ENCODE results near the gene CSTF2T. TPM values are rescaled to one million over a fixed set of nuclear protein-coding genes. Genes with fewer than 3 reads are reported as not detected.

CSTF2T gene
- total RNA-seq, 1 experiment from 2014 or later = 22.2 TPM

DNA sequence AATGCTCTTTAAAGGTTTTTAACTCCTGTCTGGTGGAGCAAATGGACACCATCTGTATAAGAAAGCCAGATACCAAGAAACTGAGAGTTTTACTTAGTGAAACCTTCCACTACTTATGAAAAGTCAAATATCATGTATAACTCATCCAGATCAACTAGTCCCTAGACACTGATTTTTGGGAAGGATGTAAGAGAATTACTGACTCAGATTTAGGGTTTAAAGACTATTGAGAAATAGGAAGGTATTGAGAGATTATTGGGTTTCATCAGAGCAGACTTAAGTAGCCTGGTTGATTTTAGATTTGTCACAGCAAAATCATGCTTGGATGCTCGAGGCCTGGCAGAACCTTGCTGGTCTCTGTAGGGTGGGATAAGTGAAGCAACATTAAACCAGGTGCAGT, 3.1 kb downstream of the CSTF2T start:
- TF ChIP-seq, protein P1, sequence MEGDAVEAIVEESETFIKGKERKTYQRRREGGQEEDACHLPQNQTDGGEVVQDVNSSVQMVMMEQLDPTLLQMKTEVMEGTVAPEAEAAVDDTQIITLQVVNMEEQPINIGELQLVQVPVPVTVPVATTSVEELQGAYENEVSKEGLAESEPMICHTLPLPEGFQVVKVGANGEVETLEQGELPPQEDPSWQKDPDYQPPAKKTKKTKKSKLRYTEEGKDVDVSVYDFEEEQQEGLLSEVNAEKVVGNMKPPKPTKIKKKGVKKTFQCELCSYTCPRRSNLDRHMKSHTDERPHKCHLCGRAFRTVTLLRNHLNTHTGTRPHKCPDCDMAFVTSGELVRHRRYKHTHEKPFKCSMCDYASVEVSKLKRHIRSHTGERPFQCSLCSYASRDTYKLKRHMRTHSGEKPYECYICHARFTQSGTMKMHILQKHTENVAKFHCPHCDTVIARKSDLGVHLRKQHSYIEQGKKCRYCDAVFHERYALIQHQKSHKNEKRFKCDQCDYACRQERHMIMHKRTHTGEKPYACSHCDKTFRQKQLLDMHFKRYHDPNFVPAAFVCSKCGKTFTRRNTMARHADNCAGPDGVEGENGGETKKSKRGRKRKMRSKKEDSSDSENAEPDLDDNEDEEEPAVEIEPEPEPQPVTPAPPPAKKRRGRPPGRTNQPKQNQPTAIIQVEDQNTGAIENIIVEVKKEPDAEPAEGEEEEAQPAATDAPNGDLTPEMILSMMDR (conservative IDR thresholded peaks at IDR 0.05; ENCODE audit: low read depth, low read length) = no peak
- TF ChIP-seq EZH2 (IDR thresholded peaks at IDR 0.05; ENCODE audit: borderline replicate concordance, low read depth, low read length, poor library complexity, severe bottlenecking) = no peak
- H3K27ac ChIP-seq (ENCODE audit: low read depth, low read length, poor library complexity, severe bottlenecking) = no peak overlapping the region
- BruUV-seq (replicated peaks) = no TSS peak
- H3K27me3 ChIP-seq (replicated peaks; ENCODE audit: insufficient read depth, low read depth, low read length, poor library complexity) = no peaks in the 10 kb centered on the region
- no peaks in the 10 kb centered on the region for H3K9me3 ChIP-seq (ENCODE audit: low read depth, low read length, poor library complexity, severe bottlenecking)
- peaks cover 9% of the 10 kb centered on the region for H3K36me3 ChIP-seq (ENCODE audit: insufficient read depth, low read length, poor library complexity, severe bottlenecking)
- H3K4me1 ChIP-seq (ENCODE audit: insufficient read depth, low read length, poor library complexity, severe bottlenecking) = peaks cover 2% of the 10 kb centered on the region
- CTCF ChIA-PET = no interaction called here
- H3K4me3 ChIP-seq (ENCODE audit: low read depth, low read length, poor library complexity, severe bottlenecking) = no peak overlapping the region
- intact Hi-C loops (cut with micrococcal nuclease; ENCODE audit: unreplicated experiment) = no loop called here
- POLR2A ChIA-PET (ENCODE audit: low non-redundant PET) = no interaction called here
- no peak for DNase-seq (ENCODE audit: low spot score)

DNA sequence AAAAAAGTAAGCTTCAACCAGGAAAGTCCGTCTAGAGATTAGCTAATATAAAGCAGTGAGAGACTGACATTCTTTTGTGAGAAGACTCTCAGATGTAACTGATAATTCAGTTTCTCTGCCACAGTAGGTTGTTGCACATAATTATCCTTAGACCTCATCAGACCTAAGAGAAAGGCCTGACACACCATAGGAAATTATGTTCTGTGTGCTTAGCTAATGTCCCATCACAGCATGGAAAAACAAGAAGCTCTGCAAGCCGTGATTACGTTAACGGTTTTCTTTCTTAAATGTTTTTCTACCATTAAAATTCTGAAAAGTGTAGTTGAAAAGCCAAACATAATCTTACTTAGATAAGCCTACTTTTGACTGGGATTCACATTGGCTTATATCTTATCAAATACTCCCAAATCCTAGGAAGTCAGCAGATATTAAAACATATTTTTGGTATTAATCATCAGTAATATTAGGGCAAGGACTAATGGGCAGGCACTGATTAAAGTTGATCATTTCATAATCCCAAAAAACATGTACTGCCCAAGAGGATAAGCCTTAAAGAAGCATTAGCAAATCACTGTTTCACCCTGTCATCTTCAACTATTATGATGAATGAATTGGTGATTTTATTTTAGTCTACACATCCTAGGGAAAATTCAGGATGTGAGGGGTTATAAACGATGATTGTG, 5.2 kb downstream of the CSTF2T start:
- Histone ChIP-seq H3K27me3 (replicated peaks; ENCODE audit: insufficient read depth, low read depth, low read length, poor library complexity) (no peaks in the 10 kb centered on the region), H3K27ac (ENCODE audit: low read depth, low read length, poor library complexity, severe bottlenecking) (no peak overlapping the region), H3K4me3 (ENCODE audit: low read depth, low read length, poor library complexity, severe bottlenecking) (no peak overlapping the region), H3K4me1 (ENCODE audit: insufficient read depth, low read length, poor library complexity, severe bottlenecking) (peaks cover 2% of the 10 kb centered on the region), H3K36me3 (ENCODE audit: insufficient read depth, low read length, poor library complexity, severe bottlenecking) (peaks cover 9% of the 10 kb centered on the region), H3K9me3 (ENCODE audit: low read depth, low read length, poor library complexity, severe bottlenecking) (no peaks in the 10 kb centered on the region)
- ChIA-PET POLR2A (ENCODE audit: low non-redundant PET) (no interaction called here), CTCF (no interaction called here)
- no peak for TF ChIP-seq EZH2 (IDR thresholded peaks at IDR 0.05; ENCODE audit: borderline replicate concordance, low read depth, low read length, poor library complexity, severe bottlenecking)
- TF ChIP-seq, protein P1 (conservative IDR thresholded peaks at IDR 0.05; ENCODE audit: low read depth, low read length) = no peak
- no TSS peak for BruUV-seq (replicated peaks)
- intact Hi-C loops (cut with micrococcal nuclease; ENCODE audit: unreplicated experiment) = no loop called here
- DNase-seq (ENCODE audit: low spot score) = no peak

DNA sequence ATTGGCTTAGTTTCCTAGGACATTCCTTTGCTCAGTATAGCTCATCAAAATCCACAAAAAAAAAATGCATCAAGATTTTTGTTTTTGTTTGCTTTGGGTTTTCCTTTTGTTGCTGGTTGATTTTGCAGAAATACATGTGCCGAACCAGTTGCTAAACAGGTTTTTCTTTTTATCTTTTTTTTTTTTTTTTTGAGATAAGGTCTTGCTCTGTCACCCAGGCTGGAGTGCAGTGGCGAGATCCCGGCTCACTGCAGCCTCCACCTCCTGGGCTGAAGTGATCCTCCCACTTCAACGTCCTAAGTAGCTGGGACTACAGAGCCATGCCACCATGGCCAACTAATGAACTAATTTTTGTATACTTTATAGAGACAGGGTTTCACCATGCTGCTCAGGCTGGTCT, 8.3 kb downstream of the CSTF2T start:
- intact Hi-C loops (cut with micrococcal nuclease; ENCODE audit: unreplicated experiment) = no loop called here
- no TSS peak for BruUV-seq (replicated peaks)

More for the DNA sequence above, 8.3 kb downstream of the CSTF2T start:
- no peak overlapping the region for H3K27ac ChIP-seq (ENCODE audit: low read depth, low read length, poor library complexity, severe bottlenecking)
- no peaks in the 10 kb centered on the region for H3K9me3 ChIP-seq (ENCODE audit: low read depth, low read length, poor library complexity, severe bottlenecking)
- no peaks in the 10 kb centered on the region for H3K27me3 ChIP-seq (replicated peaks; ENCODE audit: insufficient read depth, low read depth, low read length, poor library complexity)
- TF ChIP-seq EZH2 (IDR thresholded peaks at IDR 0.05; ENCODE audit: borderline replicate concordance, low read depth, low read length, poor library complexity, severe bottlenecking) = no peak
- TF ChIP-seq, protein P1 (conservative IDR thresholded peaks at IDR 0.05; ENCODE audit: low read depth, low read length) = no peak
- no peaks in the 10 kb centered on the region for H3K4me1 ChIP-seq (ENCODE audit: insufficient read depth, low read length, poor library complexity, severe bottlenecking)
- POLR2A ChIA-PET (ENCODE audit: low non-redundant PET) = interaction anchor here (0.7 kb wide), 1 partner anchor 13 kb away, joined by 6 read pairs; no protein-coding TSS in a partner anchor
- H3K4me3 ChIP-seq (ENCODE audit: low read depth, low read length, poor library complexity, severe bottlenecking) = no peak overlapping the region
- DNase-seq (ENCODE audit: low spot score) = no peak
- CTCF ChIA-PET = no interaction called here
- no peaks in the 10 kb centered on the region for H3K36me3 ChIP-seq (ENCODE audit: insufficient read depth, low read length, poor library complexity, severe bottlenecking)

Measured in A673 (cell line).